GM18873 (cell line): ENCODE results near the gene ZBED4.
A peak's percentile ranks its signal among the peaks of the same experiment; 100 is the strongest.

ENCODE experiments used
- ATAC-seq: cut with Tn5 transposase; IDR thresholded peaks from one replicate; pipeline ENCODE4 v1.9.1; 2021; ENCODE audit warnings: mild to moderate bottlenecking, moderate library complexity, moderate number of reproducible peaks; ENCODE audit not compliant: unreplicated experiment, low FRiP score

The ZBED4 gene

DNA sequence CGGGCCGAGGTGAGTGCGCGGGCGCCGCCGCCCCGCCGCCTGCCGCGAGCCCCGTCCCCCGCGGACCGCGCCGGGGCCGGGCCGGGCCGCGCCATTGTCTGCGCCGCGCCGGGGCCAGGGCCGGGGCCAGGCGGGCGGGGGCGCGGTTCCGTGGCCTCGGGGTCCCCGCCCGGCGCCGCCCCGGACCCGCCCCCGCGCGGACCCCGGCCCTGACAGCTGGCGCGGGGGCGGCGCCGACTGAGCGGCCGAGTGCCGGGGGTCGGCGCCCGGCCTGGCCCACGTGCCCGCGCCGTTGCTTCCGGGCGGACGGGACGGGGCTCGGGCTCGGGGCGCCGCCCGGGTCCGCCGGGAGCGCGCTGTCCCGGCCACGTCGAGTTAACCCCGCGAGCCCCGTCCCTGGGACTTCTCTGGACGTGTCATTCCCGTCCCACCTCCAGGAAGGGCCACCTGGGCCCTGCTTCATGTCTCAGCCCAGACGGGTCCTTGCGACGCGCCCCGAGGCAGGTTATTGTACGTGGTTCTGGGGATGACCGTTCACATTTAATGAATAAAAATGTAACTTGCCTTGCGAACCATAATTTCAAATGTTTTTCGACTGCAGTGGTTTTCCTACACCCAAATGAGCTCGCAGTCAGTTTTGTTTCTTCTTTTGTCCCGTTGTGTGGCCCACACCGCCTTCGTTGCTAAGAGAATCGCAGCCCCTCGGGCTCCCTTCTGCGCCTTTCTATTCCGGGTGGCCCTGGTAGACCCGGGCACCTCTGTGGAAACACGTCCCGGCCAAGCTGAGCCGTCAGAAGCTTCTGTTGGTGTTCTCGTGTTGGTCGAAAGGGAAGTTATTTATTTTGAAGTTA lies 562 bp downstream of the ZBED4 start:
- peak; percentile 23 for ATAC-seq

DNA sequence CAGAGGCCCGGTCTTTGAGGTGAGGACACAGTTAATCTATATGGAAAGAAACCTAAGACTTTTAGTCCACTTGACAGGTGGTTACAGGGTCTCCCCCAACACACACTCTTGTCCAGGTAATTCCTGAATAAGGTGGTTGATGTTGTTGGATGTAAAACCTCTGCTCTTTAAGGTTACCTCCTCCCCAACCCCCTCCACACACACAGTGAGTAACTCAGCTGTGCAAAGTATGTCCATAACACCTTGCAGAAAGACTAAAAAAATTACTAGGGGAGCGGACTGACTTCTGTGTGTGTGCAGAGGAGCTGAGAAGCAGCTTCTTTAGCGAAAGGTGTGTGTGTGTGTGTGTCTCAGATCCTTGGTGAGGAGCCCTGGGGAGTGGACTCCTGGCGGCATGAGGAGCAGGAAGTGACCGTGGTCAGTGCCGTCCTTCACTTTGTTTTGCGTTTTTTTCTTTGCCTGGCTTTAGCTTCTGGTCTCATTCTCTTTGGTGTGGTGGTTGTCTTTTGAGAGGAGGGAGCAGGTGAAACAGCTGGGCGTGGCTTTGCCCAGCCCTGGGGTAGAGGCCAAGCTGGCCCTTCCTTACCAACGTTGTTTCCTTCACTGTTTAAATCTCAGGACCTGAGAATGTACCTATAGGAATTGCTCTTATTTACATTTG lies 1.7 kb downstream of the ZBED4 start:
- ATAC-seq, result no peak

DNA sequence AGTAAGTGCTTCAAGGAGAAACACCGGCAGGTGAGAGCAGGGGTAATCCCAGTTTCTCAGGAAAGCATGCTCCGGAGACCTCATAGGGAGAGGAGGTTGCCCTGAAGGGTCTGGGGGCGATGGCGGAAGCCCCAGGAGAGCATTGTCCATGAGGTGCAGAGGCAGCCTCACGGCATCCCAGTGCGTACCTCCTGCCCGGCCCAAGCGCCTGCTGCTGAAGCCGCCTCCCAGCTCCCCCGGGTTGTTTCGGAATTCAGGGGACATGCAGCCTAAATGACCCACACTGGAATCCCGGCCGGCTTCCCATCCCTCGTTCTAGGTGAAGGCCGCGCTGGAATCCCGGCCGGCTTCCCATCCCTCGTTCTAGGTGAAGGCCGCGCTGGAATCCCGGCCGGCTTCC lies 2.7 kb downstream of the ZBED4 start:
- no peak for ATAC-seq

DNA sequence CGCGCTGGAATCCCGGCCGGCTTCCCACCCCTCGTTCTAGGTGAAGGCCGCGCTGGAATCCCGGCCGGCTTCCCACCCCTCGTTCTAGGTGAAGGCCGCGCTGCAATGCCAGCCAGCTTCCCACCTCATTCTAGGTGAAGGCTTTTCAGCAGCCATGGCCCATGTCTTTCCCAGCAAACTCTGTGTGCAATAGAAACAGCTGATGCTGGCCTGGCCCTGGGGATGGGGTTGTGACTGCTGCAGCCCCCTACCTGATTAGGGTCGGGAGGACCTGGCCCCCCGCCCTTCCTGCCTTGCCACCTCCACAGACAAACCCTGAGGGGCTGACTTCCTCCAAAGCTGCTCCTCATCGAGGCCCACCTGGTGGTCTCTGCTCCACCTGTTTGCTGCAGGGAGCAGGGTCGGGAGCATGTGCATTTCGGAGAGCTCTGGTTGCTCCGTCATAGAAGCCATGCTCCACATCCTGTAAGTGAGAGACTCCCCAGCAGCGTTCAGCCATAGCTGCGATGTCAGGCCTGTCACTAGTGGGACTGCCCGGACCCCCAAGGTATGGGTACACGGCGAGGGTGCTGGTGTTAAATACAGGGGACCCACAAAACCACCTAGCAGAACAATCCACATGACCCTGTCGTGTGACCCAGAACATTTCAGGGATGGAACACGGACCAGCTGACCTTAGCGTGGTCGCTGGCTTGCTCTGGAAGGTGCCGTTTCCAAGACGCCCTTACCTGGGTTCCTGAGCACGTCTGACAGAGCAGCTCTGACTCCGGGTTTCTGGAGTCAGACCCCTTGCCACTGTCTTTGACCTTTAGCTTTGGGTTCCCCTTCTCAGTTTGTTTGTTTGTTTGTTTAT lies 3.3 kb downstream of the ZBED4 start:
- no peak for ATAC-seq

DNA sequence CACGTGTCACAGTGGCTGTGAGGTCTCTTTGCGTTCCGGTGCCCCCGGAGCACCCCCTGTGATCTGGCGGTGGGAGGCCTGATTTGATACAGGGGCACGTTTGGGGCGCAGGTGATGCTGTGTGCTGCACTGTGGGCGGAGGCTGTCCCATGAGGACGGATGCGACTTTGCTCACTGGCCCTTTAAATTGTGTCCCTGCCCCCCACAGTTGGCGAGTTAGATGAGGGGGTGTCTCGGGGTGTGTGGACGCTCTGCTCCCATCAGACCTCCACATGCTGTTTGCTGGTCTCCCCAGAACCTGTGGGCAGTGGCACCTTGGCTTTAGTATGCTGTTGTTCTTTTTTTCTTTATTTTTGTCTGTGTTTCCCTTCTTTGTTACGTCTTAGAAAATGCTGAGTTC lies 5.2 kb downstream of the ZBED4 start:
- no peak for ATAC-seq

DNA sequence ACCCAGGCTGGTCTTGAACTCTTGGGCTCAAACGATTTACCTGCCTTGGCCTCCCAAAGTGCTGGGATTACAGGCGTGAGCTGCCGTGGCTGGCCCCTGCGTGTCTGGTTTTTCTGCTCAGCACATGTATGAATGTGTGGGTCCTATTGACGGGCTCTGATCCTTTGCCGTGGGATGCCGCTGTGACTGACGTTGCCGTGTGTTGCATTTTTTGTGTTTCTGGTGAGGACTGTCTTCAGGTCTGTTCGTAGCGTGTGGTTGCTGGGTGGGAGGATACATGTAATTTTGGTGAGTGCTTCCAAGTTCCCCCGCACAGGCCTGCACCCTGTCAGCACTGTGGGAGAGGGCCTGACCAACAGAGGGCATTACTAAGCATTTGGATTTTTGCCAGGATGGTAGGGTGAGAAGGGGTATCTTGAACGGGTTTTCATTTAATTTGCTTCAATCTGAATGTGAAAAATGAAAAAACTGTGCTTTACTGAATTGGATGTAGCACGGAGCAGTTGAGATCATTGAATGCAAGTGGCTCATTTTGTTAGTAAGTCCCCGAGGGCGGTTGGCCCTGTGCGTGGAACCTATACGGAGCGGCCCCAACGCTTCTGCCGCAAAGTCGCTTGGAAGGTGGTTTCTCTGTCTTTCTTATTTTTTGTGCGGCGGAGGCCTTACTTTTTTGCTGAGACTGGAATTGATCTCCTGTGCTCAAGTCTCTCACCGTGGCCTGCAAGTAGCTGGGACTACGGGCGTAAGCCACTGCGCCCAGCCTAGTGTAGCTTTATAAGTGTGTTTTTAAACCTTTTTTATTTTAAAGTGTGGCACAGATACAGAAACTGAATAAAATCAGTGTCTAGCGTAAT lies 8.2 kb downstream of the ZBED4 start:
- no peak for ATAC-seq

DNA sequence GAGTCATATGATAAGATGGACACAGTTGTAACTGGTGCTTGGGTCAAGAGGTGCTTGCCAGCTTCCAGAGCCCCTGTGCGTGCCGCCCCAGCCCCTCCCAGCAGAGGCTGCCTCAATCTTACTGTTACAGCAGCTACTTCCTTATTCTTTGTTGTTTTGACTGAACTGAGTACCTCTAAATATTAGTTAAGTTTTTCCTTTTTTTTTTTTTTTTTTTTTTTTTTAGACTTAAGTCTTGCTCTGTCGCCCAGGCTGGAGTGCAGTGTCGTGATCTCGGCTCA lies 8.8 kb downstream of the ZBED4 start:
- ATAC-seq, result no peak

DNA sequence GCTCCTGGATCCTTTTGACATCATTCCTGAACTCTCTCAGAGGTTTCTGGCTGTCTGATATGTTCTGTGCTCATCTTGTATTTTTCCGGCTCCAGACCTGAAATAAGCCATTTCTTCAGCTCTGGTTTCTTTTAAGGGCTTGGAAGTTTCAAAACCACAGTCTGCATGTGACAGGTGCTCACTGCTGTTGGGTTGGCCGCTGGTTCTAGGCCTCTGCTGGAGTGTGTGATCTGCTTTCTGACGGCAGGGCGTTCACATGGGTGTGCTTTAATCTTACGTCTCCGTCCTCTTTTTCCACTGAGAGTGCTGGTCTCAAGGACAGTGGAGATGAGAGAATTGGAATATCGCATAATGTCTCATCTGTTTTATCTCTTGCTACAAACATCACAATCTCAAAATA lies 10.3 kb downstream of the ZBED4 start:
- ATAC-seq, result no peak

DNA sequence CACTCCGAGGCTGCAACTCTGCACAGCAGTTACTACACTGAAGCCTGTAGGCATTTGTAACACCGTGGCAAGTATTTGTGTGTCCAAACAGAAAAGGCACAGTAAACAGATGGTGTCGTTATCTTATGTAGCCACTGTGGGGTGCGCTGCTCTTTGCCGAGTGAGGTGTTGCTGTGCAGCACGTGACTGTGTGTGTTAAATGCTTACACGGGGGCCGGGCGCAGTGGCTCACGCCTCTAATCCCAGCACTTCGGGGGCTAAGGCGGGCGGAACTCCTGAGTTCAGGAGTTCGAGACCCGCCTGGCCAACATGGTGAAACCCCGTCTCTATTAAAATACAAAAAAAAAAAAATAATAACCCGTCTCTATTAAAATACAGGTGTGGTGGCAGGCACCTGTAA lies 11.5 kb downstream of the ZBED4 start:
- no peak for ATAC-seq

DNA sequence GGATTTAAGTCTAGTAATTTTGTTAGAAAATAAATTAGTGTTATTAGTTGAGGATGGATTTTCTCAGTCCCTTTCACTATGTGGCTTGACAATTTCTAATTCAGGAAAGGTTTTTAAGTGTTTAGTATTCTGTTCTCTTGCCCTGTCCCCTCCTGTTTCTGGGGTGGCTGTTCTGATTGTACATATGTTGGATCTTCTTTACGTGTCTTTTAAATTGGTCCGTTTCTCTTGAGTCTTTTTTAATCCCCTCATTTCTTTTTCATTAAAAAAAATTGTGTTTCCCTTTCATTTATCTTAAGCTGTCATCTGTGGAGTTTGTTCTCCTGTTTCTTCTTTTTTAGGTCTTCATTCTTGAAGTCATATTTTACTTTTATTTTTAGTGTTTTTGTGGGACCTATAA lies 12.5 kb downstream of the ZBED4 start:
- ATAC-seq, result no peak

DNA sequence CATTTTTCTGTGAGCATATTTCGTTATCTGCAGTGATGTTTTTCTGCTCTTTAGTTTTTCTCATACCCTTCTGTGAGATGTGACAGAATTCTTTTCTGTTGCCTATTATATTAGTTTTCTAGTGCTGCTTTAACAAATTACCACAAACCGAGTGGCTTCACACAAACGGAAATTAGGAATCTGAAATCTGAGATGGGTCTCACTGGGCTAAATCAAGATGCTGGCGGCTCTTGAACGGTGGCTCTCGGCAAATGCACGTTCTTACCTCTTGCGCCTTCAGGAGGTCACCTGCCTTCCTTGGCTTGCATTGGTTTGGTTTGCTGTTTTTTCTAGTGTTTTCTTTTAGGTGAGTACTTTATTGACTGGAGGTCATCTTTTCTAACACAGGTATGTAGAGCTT lies 13.0 kb downstream of the ZBED4 start:
- no peak for ATAC-seq

DNA sequence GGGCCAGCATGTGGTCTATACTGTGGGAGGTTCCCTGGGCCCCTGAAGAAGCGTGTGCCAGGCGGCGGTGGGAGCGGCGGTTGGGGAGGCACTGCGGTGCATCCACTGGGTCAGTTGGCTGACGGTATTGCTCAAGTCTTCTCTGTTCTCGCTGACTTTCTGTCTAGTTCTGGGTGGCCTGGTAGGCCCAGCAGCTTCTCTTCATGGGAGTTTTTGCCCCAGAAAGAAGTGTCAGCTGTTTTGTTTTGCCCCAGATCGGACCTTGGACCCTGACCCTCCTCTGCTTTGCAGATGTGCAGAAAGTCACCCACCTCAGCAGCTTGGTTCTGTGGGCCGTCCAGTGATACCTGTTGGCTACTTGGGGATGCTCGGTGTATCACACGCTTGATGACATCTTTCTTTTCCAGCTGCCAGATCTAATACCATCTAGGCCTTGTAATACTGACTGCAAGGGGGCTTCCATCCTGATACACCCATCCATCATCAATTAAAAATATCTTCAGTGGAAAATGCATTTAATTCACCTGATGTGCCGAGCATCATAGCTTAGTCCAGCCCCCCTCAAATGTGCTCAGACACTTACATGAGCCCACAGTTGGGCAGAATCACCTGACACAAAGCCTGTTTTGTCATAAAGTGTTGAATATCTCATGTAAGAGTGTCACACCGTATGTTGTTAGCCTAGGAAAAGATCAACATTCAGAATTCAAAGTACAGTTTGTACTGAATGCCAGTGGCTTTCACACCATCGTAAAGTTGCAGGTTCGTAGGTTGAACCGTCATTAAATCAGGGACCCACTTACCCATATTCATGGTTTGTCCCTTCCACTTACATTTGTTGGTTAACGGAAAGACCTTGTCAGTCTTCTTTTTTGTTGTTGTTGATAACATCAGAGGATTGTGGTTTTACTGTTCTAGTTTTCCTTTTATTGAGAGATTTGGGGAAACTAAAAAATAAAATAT lies 13.9 kb downstream of the ZBED4 start:
- ATAC-seq, result no peak

DNA sequence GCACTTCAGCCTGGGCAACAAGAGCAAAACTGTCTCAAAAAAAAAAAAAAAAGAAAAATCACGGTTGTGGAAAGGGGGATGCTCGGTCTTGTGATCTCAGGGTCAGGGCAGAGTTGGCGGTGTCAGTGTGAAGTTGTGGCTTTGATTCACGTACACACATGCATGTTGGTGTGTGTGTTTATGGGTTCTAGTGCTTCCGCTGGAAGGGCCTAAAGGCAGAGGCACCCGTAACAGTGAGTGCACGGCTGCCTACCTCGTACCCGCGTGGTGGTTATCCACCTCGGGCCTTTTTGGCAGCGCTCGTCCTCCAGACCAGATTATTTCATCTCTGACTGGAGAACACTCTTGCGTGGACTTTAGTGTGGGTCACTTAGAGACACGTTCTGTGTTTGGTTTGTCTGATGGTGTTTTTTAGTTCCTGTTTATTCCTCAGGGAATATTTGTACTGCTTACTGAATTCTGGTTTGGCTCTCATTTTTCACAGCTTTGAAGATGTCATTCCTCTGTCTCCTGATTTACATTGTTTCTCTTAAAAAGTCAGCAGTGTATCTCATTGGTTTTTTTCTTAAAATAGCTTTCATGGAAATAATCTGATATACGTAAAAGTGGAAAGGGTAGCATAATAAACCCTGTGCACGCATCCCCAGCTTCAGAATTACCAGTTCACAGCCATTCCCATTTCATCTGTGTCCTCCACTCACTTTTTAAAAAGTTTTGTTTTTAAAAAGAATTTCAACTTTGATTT lies 15.6 kb downstream of the ZBED4 start:
- ATAC-seq, result no peak

DNA sequence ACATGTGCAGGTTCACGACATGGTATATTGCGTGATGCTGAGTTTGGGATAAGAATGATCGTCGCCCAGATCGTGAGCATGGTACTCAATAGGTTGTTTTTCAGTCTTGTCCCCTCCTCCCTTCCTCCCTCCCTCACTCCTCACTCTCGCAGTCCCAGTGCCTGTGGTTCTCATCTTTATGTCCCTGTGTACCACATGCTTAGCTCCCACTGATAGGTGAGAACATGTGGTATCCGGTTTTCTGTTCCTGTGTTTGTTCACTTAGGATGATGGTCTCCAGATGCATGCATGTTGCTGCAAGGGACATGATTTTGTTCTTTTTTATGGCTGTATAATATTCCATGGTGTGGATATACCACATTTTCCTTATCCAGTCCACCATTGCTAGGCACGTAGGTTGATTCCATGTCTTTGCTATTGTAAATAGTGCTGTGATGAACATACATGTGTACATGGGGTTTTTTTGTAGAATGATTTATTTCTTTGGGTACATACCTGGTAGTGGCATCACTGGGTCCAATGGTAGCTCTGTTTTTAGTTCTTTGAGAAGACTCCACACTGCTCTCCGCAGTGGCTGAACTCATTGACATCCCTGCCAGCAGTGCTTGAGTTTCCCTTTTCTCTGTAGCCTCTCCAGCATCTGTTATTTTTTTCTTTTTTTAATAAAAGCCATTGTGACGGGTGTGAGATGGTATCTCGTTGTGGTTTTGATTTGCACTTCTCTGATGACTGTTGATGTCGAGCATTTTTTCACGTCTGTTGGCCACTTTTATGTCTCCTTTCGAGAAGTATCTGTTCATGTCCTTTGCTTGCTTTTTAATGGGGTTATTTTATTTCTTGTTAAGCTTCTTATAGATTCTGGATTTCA lies 16.4 kb downstream of the ZBED4 start:
- ATAC-seq, result no peak

DNA sequence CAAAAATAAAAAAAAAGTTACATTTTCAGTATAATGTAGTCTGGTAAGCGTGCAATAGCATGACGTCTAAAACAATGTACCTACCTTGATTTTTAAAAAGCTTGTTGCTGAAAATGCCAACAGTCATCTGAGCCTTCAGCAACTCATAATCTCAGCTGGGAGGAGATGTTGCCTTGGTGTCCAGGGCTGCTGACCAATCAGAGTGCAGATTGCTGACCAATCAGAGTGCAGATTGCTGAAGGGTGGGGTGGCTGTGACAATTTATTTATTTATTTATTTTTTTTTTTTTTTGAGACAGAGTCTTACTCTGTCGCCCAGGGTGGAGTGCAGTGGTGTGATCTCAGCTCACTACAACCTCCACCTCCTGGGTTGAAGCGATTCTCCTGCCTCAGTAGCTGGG lies 17.8 kb downstream of the ZBED4 start:
- ATAC-seq, result no peak

DNA sequence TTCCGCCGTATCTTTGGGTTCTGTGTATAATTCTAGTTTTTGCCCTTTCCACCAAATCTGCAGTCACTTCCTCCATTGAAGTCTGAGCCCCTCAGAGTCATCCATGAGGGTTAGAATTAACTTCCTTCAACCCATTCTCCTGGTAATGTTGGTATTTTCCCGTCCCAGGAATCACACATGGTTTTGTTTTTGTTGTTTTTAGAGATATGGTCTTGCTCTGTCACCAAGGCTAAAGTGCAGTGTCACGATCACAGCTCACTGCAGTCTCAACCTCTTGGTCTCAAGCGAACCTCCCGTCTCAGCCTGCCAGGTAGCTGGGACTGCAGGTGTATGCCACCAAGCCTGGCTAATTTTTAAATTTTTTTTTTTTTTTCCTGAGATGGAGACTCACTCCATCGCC lies 18.7 kb downstream of the ZBED4 start:
- no peak for ATAC-seq

DNA sequence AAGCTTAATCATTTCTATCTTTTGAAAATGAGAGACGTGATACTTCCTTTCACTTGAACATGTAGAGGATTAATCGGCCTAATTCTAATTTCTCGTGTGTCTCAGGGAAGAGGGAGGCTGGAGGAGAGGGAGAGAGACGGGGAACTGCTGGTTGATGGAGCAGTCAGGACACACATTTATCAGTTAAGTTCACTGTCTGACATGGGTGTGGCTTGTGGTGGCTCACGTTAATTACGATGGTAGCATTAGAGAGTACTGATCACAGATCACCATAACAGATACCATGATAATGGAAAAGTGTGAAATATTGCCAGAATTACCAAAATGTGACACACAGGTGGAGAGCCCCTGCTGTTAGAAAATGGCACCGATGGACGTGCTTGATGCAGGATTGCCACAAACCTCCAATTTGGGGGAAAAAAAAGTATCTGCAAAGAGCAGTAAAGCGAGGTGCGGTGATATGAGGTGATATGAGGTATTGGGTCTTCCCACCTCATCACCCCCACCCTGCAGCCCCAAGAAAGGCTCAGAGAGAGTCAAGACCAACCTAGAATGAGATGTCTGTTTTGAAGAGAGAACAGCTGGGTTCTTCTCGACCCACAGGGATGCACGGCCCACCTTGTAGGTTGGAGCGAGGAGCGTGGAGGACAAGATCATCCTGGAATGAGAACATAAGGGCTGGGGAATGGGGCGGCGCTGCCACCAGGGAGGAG lies 19.7 kb downstream of the ZBED4 start:
- ATAC-seq, result no peak
